ENCODE measurements around the gene STAMBP. TPM values are rescaled to one million over a fixed set of nuclear protein-coding genes. Genes with fewer than 3 reads are reported as not detected.
A peak's percentile ranks its signal among the peaks of the same experiment; 100 is the strongest.

Gene STAMBP
- total and polyA plus RNA-seq, 3 experiments from 2014 or later = 47.8 to 71.9 (median 71.7) TPM

GRCh38 chr2:73852020-73852419 lies 23.3 kb downstream of the STAMBP start:
- H3K36me3 Mint-ChIP-seq = peaks cover 16 to 66% (median 41%) of the 10 kb centered on the region in 3 donors
- no peaks in the 10 kb centered on the region for H3K27me3 ChIP-seq (ENCODE audit: insufficient read depth, low read length, poor library complexity, severe bottlenecking)
- no peak overlapping the region for H3K27ac ChIP-seq (ENCODE audit: low read depth, low read length)
- no peak overlapping the region for H3K4me3 ChIP-seq (ENCODE audit: low read length)
- CTCF ChIA-PET = no interaction called here
- peaks cover 43% of the 10 kb centered on the region for H3K36me3 ChIP-seq (ENCODE audit: insufficient read depth, low read length)
- no peaks in the 10 kb centered on the region for H3K27me3 Mint-ChIP-seq
- H3K27ac Mint-ChIP-seq = no peak overlapping the region
- no peak overlapping the region for H3K4me3 Mint-ChIP-seq
- no peaks in the 10 kb centered on the region for H3K4me1 ChIP-seq (ENCODE audit: insufficient read depth, low read length)
- H3K4me1 Mint-ChIP-seq = peaks cover 0 to 4% (median 0%) of the 10 kb centered on the region in 3 donors
- H3K9me3 Mint-ChIP-seq = no peaks in the 10 kb centered on the region
- POLR2A ChIA-PET = no interaction called here
- no peaks in the 10 kb centered on the region for H3K9me3 ChIP-seq (ENCODE audit: low read length)
- no peak for DNase-seq

- H3K27me3 Mint-ChIP-seq = no peaks in the 10 kb centered on the region
- Histone ChIP-seq H3K36me3 (ENCODE audit: insufficient read depth, low read length) (peaks cover 33% of the 10 kb centered on the region), H3K4me1 (ENCODE audit: insufficient read depth, low read length) (no peaks in the 10 kb centered on the region), H3K27me3 (ENCODE audit: insufficient read depth, low read length, poor library complexity, severe bottlenecking) (no peaks in the 10 kb centered on the region), H3K4me3 (ENCODE audit: low read length) (no peak overlapping the region), H3K9me3 (ENCODE audit: low read length) (no peaks in the 10 kb centered on the region), H3K27ac (ENCODE audit: low read depth, low read length) (no peak overlapping the region)
- no peak overlapping the region for H3K4me3 Mint-ChIP-seq
- CTCF ChIA-PET = no interaction called here
- H3K9me3 Mint-ChIP-seq = no peaks in the 10 kb centered on the region
- peaks cover 0 to 4% (median 0%) of the 10 kb centered on the region in 3 donors for H3K4me1 Mint-ChIP-seq
- H3K36me3 Mint-ChIP-seq = peaks cover 24 to 63% (median 43%) of the 10 kb centered on the region in 3 donors
- POLR2A ChIA-PET = no interaction called here
- no peak for DNase-seq
- H3K27ac Mint-ChIP-seq = peak overlapping the region in 2 of 8 donors; percentile 20 to 69
Measured at GRCh38 chr2:73855526-73855925, 26.8 kb downstream of the STAMBP start.

- peaks cover 37% of the 10 kb centered on the region for H3K36me3 ChIP-seq (ENCODE audit: insufficient read depth, low read length)
- Mint-ChIP-seq H3K36me3 (peaks cover 28 to 63% (median 44%) of the 10 kb centered on the region in 3 donors), H3K9me3 (no peaks in the 10 kb centered on the region), H3K27ac (no peak overlapping the region), H3K27me3 (no peaks in the 10 kb centered on the region), H3K4me3 (no peak overlapping the region), H3K4me1 (peaks cover 0 to 3% (median 0%) of the 10 kb centered on the region in 3 donors)
- CTCF ChIA-PET = no interaction called here
- H3K9me3 ChIP-seq (ENCODE audit: low read length) = no peaks in the 10 kb centered on the region
- no peak for DNase-seq
- H3K4me1 ChIP-seq (ENCODE audit: insufficient read depth, low read length) = no peaks in the 10 kb centered on the region
- H3K27me3 ChIP-seq (ENCODE audit: insufficient read depth, low read length, poor library complexity, severe bottlenecking) = no peaks in the 10 kb centered on the region
- POLR2A ChIA-PET = no interaction called here
- H3K4me3 ChIP-seq (ENCODE audit: low read length) = no peak overlapping the region
- no peak overlapping the region for H3K27ac ChIP-seq (ENCODE audit: low read depth, low read length)
Measured at GRCh38 chr2:73856214-73856613, 27.5 kb downstream of the STAMBP start.

GRCh38 chr2:73859721-73860586 lies 31.2 kb downstream of the STAMBP start:
- POLR2A ChIA-PET = no interaction called here
- Mint-ChIP-seq H3K27me3 (no peaks in the 10 kb centered on the region), H3K9me3 (no peaks in the 10 kb centered on the region), H3K27ac (no peak overlapping the region), H3K4me1 (no peaks in the 10 kb centered on the region), H3K4me3 (no peak overlapping the region), H3K36me3 (peaks cover 35 to 89% (median 52%) of the 10 kb centered on the region in 3 donors)
- Histone ChIP-seq H3K36me3 (ENCODE audit: insufficient read depth, low read length) (peaks cover 32% of the 10 kb centered on the region), H3K27me3 (ENCODE audit: insufficient read depth, low read length, poor library complexity, severe bottlenecking) (no peaks in the 10 kb centered on the region), H3K4me1 (ENCODE audit: insufficient read depth, low read length) (no peaks in the 10 kb centered on the region), H3K9me3 (ENCODE audit: low read length) (no peaks in the 10 kb centered on the region), H3K4me3 (ENCODE audit: low read length) (no peak overlapping the region), H3K27ac (ENCODE audit: low read depth, low read length) (no peak overlapping the region)
- DNase-seq = no peak
- CTCF ChIA-PET = no interaction called here

- Histone ChIP-seq H3K4me3 (ENCODE audit: low read length) (no peak overlapping the region), H3K27me3 (ENCODE audit: insufficient read depth, low read length, poor library complexity, severe bottlenecking) (no peaks in the 10 kb centered on the region), H3K9me3 (ENCODE audit: low read length) (no peaks in the 10 kb centered on the region), H3K4me1 (ENCODE audit: insufficient read depth, low read length) (no peaks in the 10 kb centered on the region), H3K36me3 (ENCODE audit: insufficient read depth, low read length) (peaks cover 18% of the 10 kb centered on the region), H3K27ac (ENCODE audit: low read depth, low read length) (no peak overlapping the region)
- H3K36me3 Mint-ChIP-seq = peaks cover 17 to 81% (median 30%) of the 10 kb centered on the region in 3 donors
- no peaks in the 10 kb centered on the region for H3K27me3 Mint-ChIP-seq
- H3K4me3 Mint-ChIP-seq = no peak overlapping the region
- no peaks in the 10 kb centered on the region for H3K9me3 Mint-ChIP-seq
- CTCF ChIA-PET = no interaction called here
- no peaks in the 10 kb centered on the region for H3K4me1 Mint-ChIP-seq
- no peak for DNase-seq
- no peak overlapping the region for H3K27ac Mint-ChIP-seq
- POLR2A ChIA-PET = no interaction called here
Measured at GRCh38 chr2:73862987-73863386, 34.2 kb downstream of the STAMBP start.

GRCh38 chr2:73868204-73868978 lies 39.6 kb downstream of the STAMBP start:
- Histone ChIP-seq H3K4me3 (ENCODE audit: low read length) (no peak overlapping the region), H3K9me3 (ENCODE audit: low read length) (no peaks in the 10 kb centered on the region), H3K27ac (ENCODE audit: low read depth, low read length) (no peak overlapping the region), H3K27me3 (ENCODE audit: insufficient read depth, low read length, poor library complexity, severe bottlenecking) (no peaks in the 10 kb centered on the region), H3K36me3 (ENCODE audit: insufficient read depth, low read length) (peaks cover 13% of the 10 kb centered on the region), H3K4me1 (ENCODE audit: insufficient read depth, low read length) (no peaks in the 10 kb centered on the region)
- Mint-ChIP-seq H3K27ac (no peak overlapping the region), H3K36me3 (peaks cover 7 to 51% (median 9%) of the 10 kb centered on the region in 3 donors), H3K9me3 (no peaks in the 10 kb centered on the region), H3K27me3 (no peaks in the 10 kb centered on the region), H3K4me3 (no peak overlapping the region), H3K4me1 (no peaks in the 10 kb centered on the region)
- no peak for DNase-seq
- POLR2A ChIA-PET = no interaction called here
- CTCF ChIA-PET = interaction anchor here (0.7 kb wide), 1 partner anchor 46 kb away, joined by 3 read pairs; no protein-coding TSS in a partner anchor

- H3K9me3 ChIP-seq (ENCODE audit: low read length) = no peaks in the 10 kb centered on the region
- H3K4me3 ChIP-seq (ENCODE audit: low read length) = no peak overlapping the region
- H3K36me3 Mint-ChIP-seq = peaks cover 0 to 34% (median 0%) of the 10 kb centered on the region in 3 donors
- no peaks in the 10 kb centered on the region for H3K4me1 ChIP-seq (ENCODE audit: insufficient read depth, low read length)
- no peak overlapping the region for H3K27ac ChIP-seq (ENCODE audit: low read depth, low read length)
- no peak for DNase-seq
- no peaks in the 10 kb centered on the region for H3K36me3 ChIP-seq (ENCODE audit: insufficient read depth, low read length)
- peak overlapping the region in 1 of 7 donors; percentile 23 for H3K4me3 Mint-ChIP-seq
- CTCF ChIA-PET = no interaction called here
- no peaks in the 10 kb centered on the region for H3K27me3 Mint-ChIP-seq
- POLR2A ChIA-PET = no interaction called here
- no peaks in the 10 kb centered on the region for H3K9me3 Mint-ChIP-seq
- H3K27ac Mint-ChIP-seq = peak overlapping the region in 1 of 8 donors; percentile 55
- no peaks in the 10 kb centered on the region for H3K27me3 ChIP-seq (ENCODE audit: insufficient read depth, low read length, poor library complexity, severe bottlenecking)
- H3K4me1 Mint-ChIP-seq = no peaks in the 10 kb centered on the region
Measured at GRCh38 chr2:73870084-73870483, 41.3 kb downstream of the STAMBP start.

Measured in CD8-positive, alpha-beta memory T cell (primary cell).